Adrenal gland (tissue), 12 donors: Measurements from ENCODE around the gene ERC2. TPM values are rescaled to one million over a fixed set of nuclear protein-coding genes. Genes with fewer than 3 reads are reported as not detected.

Experiments
- DNase-seq, 7 donors: peaks; one replicate each; pipeline ENCODE4 v3.0.0-alpha.2; 2019 to 2020
- H3K27ac ChIP-seq, 5 donors: fragments of 200-600 bp; sonication (generic) in 4 of 5; 1 replicate in 3 of 5; 2 replicates in 2 of 5; pipeline versions ENCODE4 v1.5.1 to v1.8.0; 2016 to 2020; ENCODE audit warnings: mild to moderate bottlenecking in 1 of 5
- H3K27me3 ChIP-seq: fragments of 200-600 bp; 2 replicates; pipeline ENCODE4 v1.8.0; 2021
- H3K36me3 ChIP-seq, 2 donors: fragments of 200-600 bp; replicated peaks in 1 of 2; 1 replicate in 1 of 2; 2 replicates in 1 of 2; pipeline versions ENCODE4 v1.5.1 to v1.8.0; 2018 to 2022
- H3K4me1 ChIP-seq, 2 donors: fragments of 200-600 bp; replicated peaks in 1 of 2; 1 replicate in 1 of 2; 2 replicates in 1 of 2; pipeline versions ENCODE4 v1.5.1 to v1.8.0; 2018 to 2021
- H3K4me3 ChIP-seq, 4 donors: fragments of 200-600 bp; sonication (generic) in 3 of 4; one replicate each; pipeline ENCODE4 v1.5.1; 2016 to 2018
- H3K9me3 ChIP-seq, 3 donors: fragments of 200-600 bp; sonication (generic) in 1 of 3; replicated peaks in 1 of 3; 1 replicate in 2 of 3; 2 replicates in 1 of 3; pipeline versions ENCODE4 v1.5.1 to v1.8.0; 2016 to 2021
- POLR2A ChIP-seq, 2 donors: fragments of 450-650 bp; IDR thresholded peaks; one replicate each; pipeline ENCODE4 v1.6.1; 2017; ENCODE audit warnings: antibody characterized with exemption in 2 of 2, mild to moderate bottlenecking in 2 of 2, moderate library complexity in 1 of 2
- WGBS, 4 donors: extraction: QIAGEN DNeasy Blood & Tissue Kit in 2 of 4; methylation state at CpG; one replicate each; pipeline versions ENCODE4 v1.1.5 to v1.1.7; 2013 to 2017; 5-methylcytosine and 5-hydroxymethylcytosine counted together
- intact Hi-C, 2 donors: fragments of 100-400 bp; cut with DNase I; formaldehyde crosslinking; loops; one replicate each; pipeline versions ENCODE4 v1.14.1 to v1.15.0; 2022 to 2023
- polyA plus RNA-seq, 3 donors: library from polyadenylated mRNA; stranded (reverse); fragments of 200-250 nt in 2 of 3; fragments of 350-450 nt in 1 of 3; fragmentation: Illumina TruSeq in 1 of 3; extraction: RNeasy Lipid Tissue Mini Kit (QIAGEN cat#74804) in 1 of 3; gene quantifications; one replicate each; pipeline ENCODE4 v1.2.3, GENCODE V29; 2013 to 2014
- total RNA-seq, 9 donors: library from RNA; depleted of rRNA in 4 of 9; stranded (reverse); fragments of >200 nt in 4 of 9; fragments of 120-200 nt in 1 of 9; fragmentation: NEBNext Ultra II Directional in 1 of 9; extraction: Animal tissue kit (Norgen Biotek cat#: 25700) in 1 of 9; gene quantifications; one replicate each; pipeline versions ENCODE4 v1.1.0 to v1.2.4, GENCODE V29; 2013 to 2023
- TF ChIP-seq, protein P1 (sequence below), 6 experiments: fragments of 450-650 bp in 4 of 6; fragments of 200-600 bp in 2 of 6; sonication (generic) in 1 of 6; IDR thresholded peaks; 1 replicate in 5 of 6; 2 replicates in 1 of 6; pipeline versions ENCODE4 v1.5.1 to v1.8.0; 2016 to 2021; ENCODE audit warnings: antibody characterized with exemption in 6 of 6, mild to moderate bottlenecking in 2 of 6, moderate library complexity in 1 of 6
- donor health status: healthy with polysubstance abuse.
- donor health status: Bipolar disorder and iron deficiency.
- donor health status: DM: yes; HTN: yes; CAD: no.
- donor health status: DM: no; HTN: no; CAD: no.
- donor health status: DM: no; HTN: no; CAD: no.
- donor health status: DM: yes; HTN: yes; CAD: no.

ERC2 gene
- total and polyA plus RNA-seq, 12 donors = 0.47 to 5.8 (median 1.5) TPM

DNA sequence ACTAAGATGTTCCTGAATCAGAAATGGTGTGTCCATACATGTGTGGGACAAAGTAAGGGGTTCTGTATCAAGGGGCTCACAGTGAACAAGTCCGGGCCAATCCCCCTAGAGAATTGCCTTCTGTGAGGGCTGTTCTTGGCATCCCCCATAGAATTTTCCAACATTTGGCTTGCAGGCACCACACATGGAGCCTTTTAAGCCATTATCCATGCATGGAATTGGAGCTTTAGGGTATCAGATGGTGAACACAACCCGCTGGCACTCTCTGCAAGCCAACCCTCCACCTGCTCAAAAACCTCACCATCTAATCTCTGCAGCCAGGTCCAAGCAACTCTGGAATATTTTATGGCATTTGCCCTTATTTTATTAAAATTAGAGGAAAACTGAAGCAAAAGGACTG, 278.7 kb downstream of the ERC2 start:
- 88 to 94% (median 92%) methylated on average over 2 of the region's 2 CpGs for WGBS, 4 donors

DNA sequence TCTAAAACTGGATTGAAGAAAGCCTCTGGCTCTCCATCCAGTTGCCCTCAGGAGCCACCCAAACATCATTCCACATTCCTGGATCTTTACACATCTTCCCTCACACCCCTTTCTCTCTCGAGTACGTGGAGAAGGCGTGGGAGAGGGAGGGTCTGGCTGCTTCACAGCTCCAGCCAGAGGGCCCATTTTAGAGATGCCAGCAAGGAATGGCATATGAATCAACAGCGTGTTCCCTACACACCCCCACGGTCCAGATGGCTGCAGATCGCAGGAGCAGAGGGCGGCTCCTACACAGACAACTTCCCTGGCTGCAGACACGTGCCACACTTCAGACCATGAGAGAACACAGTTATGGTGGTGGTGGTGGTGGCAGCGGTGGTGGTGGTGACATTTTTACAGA, 280.1 kb downstream of the ERC2 start:
- no peak for DNase-seq
- Histone ChIP-seq H3K4me3 (no peak overlapping the region), H3K27me3 (no peaks in the 10 kb centered on the region), H3K36me3 (no peaks in the 10 kb centered on the region), H3K9me3 (no peaks in the 10 kb centered on the region), H3K27ac (no peak overlapping the region), H3K4me1 (no peaks in the 10 kb centered on the region)
- 87 to 94% (median 89%) methylated on average over 9 of the region's 9 CpGs for WGBS, 4 donors
- intact Hi-C loops = no loop called here
- TF ChIP-seq, protein P1, sequence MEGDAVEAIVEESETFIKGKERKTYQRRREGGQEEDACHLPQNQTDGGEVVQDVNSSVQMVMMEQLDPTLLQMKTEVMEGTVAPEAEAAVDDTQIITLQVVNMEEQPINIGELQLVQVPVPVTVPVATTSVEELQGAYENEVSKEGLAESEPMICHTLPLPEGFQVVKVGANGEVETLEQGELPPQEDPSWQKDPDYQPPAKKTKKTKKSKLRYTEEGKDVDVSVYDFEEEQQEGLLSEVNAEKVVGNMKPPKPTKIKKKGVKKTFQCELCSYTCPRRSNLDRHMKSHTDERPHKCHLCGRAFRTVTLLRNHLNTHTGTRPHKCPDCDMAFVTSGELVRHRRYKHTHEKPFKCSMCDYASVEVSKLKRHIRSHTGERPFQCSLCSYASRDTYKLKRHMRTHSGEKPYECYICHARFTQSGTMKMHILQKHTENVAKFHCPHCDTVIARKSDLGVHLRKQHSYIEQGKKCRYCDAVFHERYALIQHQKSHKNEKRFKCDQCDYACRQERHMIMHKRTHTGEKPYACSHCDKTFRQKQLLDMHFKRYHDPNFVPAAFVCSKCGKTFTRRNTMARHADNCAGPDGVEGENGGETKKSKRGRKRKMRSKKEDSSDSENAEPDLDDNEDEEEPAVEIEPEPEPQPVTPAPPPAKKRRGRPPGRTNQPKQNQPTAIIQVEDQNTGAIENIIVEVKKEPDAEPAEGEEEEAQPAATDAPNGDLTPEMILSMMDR (IDR thresholded peaks at IDR 0.05) = no peak
- no peak for TF ChIP-seq POLR2A (IDR thresholded peaks at IDR 0.05)

More for the DNA sequence above, 278.7 kb downstream of the ERC2 start:
- Histone ChIP-seq H3K4me1 (no peaks in the 10 kb centered on the region), H3K36me3 (no peaks in the 10 kb centered on the region), H3K4me3 (no peak overlapping the region), H3K9me3 (no peaks in the 10 kb centered on the region), H3K27ac (no peak overlapping the region), H3K27me3 (no peaks in the 10 kb centered on the region)
- intact Hi-C loops = no loop called here
- DNase-seq = no peak
- no peak for TF ChIP-seq POLR2A (IDR thresholded peaks at IDR 0.05)
- TF ChIP-seq, protein P1 (IDR thresholded peaks at IDR 0.05) = no peak

DNA sequence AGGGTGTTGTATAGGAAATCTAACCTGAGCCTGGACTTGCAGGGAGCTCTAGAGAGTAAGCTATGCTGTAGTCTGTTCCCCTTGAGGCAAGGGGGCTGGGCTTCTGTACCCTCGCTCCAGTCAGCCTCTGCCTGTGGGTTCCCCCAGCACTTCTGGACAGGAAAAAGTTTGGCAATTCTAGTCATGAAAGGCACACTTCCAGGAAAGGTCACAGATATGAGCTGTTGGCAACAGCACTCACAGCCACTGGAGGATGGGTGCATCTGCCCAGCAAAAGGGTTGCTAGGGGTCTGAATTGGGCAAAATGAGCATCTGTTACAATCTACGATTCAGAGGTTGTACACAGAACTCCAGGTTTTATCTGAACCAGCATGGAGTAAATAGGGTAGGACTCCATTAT, 281.2 kb downstream of the ERC2 start:
- no peak for DNase-seq
- Histone ChIP-seq H3K4me1 (no peaks in the 10 kb centered on the region), H3K27me3 (no peaks in the 10 kb centered on the region), H3K36me3 (no peaks in the 10 kb centered on the region), H3K9me3 (no peaks in the 10 kb centered on the region), H3K27ac (no peak overlapping the region), H3K4me3 (no peak overlapping the region)
- TF ChIP-seq POLR2A (IDR thresholded peaks at IDR 0.05) = no peak
- TF ChIP-seq, protein P1 (IDR thresholded peaks at IDR 0.05) = no peak
- intact Hi-C loops = no loop called here
- 71 to 80% (median 76%) methylated on average over 2 of the region's 2 CpGs for WGBS, 4 donors

DNA sequence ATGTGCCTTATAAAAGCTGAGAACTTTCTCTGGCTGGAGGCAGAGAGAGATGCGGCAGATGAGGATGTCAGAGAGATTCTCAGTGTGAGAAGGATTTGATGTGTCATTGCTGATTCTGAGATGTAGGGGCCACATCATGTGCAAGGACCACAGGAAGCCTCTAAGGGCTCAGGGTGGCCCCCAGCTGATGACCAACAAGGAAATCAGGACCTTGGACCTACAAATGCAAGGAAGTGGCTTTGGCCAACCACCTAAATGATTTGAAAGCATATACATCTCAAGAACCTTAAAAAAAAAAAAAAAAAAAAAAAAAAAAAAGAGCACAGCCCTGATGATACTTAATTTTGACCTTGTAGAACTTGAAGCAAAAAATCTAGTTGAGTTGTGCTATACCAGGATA, 282.4 kb downstream of the ERC2 start:
- intact Hi-C loops = no loop called here
- Histone ChIP-seq H3K36me3 (no peaks in the 10 kb centered on the region), H3K9me3 (no peaks in the 10 kb centered on the region), H3K27me3 (no peaks in the 10 kb centered on the region), H3K4me3 (no peak overlapping the region), H3K4me1 (no peaks in the 10 kb centered on the region), H3K27ac (no peak overlapping the region)
- no peak for DNase-seq
- 96 to 100% (median 99%) methylated on average over 1 of the region's 1 CpG for WGBS, 4 donors
- TF ChIP-seq POLR2A (IDR thresholded peaks at IDR 0.05) = no peak
- TF ChIP-seq, protein P1 (IDR thresholded peaks at IDR 0.05) = no peak
